ENCODE data around the gene SVOPL.

The SVOPL gene

GRCh38 chr7:138555684-138556083, 145.5 kb downstream of the SVOPL start:
- DNase-seq: no peak

DNA sequence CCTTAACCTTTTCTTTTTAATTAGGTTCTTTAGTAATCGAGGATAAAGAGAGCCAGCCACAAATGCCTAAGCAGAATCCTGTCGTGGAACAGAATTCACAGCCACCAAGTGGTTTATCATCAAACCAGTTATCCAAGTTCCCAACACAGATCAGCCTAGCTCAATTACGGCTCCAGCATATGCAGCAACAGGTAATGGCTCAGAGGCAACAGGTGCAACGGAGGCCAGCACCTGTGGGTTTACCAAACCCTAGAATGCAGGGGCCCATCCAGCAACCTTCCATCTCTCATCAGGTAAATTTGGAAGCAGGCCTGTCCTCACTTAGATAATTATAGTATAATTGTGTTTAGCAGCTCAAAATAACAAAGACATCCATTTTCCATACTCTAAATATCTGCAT, 146.5 kb downstream of the SVOPL start:
- no peak for DNase-seq

- no peak for DNase-seq
Observed at GRCh38 chr7:138553805-138554204, 147.4 kb downstream of the SVOPL start.

DNA sequence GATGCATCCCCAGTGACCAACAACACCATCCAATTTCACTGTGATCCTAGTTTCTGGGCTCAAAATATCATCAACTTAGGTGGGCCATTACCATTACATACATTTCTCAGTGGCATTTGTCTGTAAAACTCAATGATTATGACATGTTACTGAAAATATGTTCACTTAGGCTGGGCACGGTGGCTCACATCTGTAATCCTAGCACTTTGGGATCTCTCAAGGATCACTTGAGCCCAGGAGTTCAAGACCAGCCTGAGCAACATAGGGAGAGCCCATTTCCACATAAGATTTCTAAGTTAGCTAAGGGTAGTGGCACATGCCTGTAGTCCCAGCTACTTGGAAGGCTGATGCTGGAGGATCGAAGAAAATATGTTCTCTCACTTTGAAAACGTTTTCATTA, 150.1 kb downstream of the SVOPL start:
- no peak for DNase-seq

GRCh38 chr7:138550337-138550736, 150.8 kb downstream of the SVOPL start:
- no peak for DNase-seq

DNA sequence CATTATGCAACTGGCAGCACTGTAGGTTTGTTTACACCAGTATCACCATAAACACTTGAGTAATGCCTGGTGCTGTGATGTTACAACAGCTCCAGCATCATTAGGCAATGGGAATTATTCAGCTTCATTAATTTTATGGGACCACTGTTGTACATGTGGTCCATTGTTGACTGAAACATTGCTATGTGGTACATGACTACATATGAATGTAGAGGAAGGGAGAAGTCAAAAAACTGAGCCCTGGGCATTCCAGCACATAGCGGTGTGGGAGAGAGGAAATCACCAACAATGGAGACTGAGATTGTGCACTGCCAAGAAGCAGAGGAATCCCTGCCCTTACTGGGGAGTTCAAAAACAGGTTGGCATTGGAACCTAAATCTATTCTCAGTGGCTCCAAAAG, 152.1 kb downstream of the SVOPL start:
- DNase-seq: no peak

DNA sequence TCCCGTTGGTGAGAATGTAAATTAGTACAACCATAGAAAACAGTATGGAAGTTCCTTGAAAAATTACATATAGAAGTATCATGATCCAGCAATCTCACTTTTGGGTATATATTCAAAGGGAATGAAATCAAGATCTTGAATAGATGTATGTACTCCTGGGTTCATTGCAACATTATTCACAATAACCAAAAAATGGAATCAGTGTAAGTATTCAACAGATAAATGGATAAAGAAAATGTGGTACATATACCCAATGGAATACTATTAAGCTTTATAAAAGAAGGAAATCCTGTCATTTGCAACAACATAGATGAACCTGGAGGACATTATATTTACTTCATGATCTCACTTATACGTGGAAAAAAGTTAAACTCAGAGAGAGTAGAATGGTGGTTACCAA, 154.3 kb downstream of the SVOPL start:
- no peak for DNase-seq

GRCh38 chr7:138546064-138546619, 155.0 kb downstream of the SVOPL start:
- no peak for DNase-seq

- DNase-seq: no peak
Observed at GRCh38 chr7:138545123-138545522, 156.0 kb downstream of the SVOPL start.
